D721Med (cell line): Measurements from ENCODE around the gene CYTH2.

Experiments
- DNase-seq: peaks from one replicate; pipeline ENCODE4 v3.0.0; 2011; ENCODE audit warnings: low spot score; ENCODE audit not compliant: insufficient read length
- FAIRE-seq: peaks from 2 replicates; lab custom pipeline; 2011; peaks lifted over from hg19 to GRCh38; lab: Jason Lieb, UNC
- CTCF ChIP-seq: IDR thresholded peaks from 2 replicates; pipeline ENCODE4 v1.5.1; 2012; ENCODE audit warnings: mild to moderate bottlenecking, control low read depth; ENCODE audit not compliant: insufficient read depth; ENCODE audit errors: missing control alignments

Gene CYTH2

GRCh38 chr19:48461651-48461981, 7.6 kb upstream of the CYTH2 start:
- no peak for FAIRE-seq
- DNase-seq: no peak
- TF ChIP-seq CTCF: no peak

- no peak for DNase-seq
- TF ChIP-seq CTCF: no peak
- FAIRE-seq: no peak
Measured at GRCh38 chr19:48461982-48462655, 7.0 kb upstream of the CYTH2 start.

GRCh38 chr19:48465215-48465614, 4.0 kb upstream of the CYTH2 start:
- no peak for TF ChIP-seq CTCF
- FAIRE-seq (no peak), DNase-seq (no peak)

- DNase-seq (peak; percentile 86), FAIRE-seq (no peak)
- no peak for TF ChIP-seq CTCF
Measured at GRCh38 chr19:48466561-48467325, 2.4 kb upstream of the CYTH2 start.

- no peak for TF ChIP-seq CTCF
- DNase-seq (no peak), FAIRE-seq (peak; percentile 68)
Measured at GRCh38 chr19:48468772-48469288, 339 bp upstream of the CYTH2 start.

- no peak for FAIRE-seq
- TF ChIP-seq CTCF: no peak
- DNase-seq: no peak
Measured at GRCh38 chr19:48469934-48470680, 938 bp downstream of the CYTH2 start.
